ENCODE data around the gene CEPT1. TPM values are rescaled to one million over a fixed set of nuclear protein-coding genes. Genes with fewer than 3 reads are reported as not detected.

CEPT1 gene
- total and polyA plus RNA-seq, 2 of the 13 experiments (the other 11 are each of a cell fraction or from before 2014, with no cell fraction given) = 35.7 to 48.2 TPM

GRCh38 chr1:111218701-111219556, 78.9 kb downstream of the CEPT1 start:
- Histone ChIP-seq H3K9me3 (ENCODE audit: low read length) (no peaks in the 10 kb centered on the region), H3K36me3 (replicated peaks in 1 of 2; ENCODE audit: control insufficient read depth in 1 of 2, insufficient read depth in 2 of 2, low read length in 2 of 2) (no peaks in the 10 kb centered on the region), H3K27ac (ENCODE audit: extremely low read length, insufficient read depth, low read length) (no peak overlapping the region), H3K4me3 (replicated peaks in 1 of 3; ENCODE audit: insufficient read depth in 1 of 3, low read depth in 2 of 3, low read length in 3 of 3) (no peak overlapping the region), H3K27me3 (ENCODE audit: control insufficient read depth in 1 of 2, insufficient read depth in 2 of 2, low read length in 2 of 2) (no peaks in the 10 kb centered on the region; a peak in 1 of 5 replicates), H2AFZ (ENCODE audit: low read length) (no peak overlapping the region), H3K4me2 (ENCODE audit: low read depth, low read length) (no peak overlapping the region), H3K9ac (ENCODE audit: insufficient read depth, low read depth, low read length) (no peak overlapping the region), H4K20me1 (ENCODE audit: insufficient read depth, low read length) (no peaks in the 10 kb centered on the region), H3K4me1 (ENCODE audit: insufficient read depth, low read length) (peaks cover 51% of the 10 kb centered on the region), H3K79me2 (ENCODE audit: insufficient read depth, low read length) (no peaks in the 10 kb centered on the region)
- ChIA-PET POLR2A (no interaction called here), CTCF (ENCODE audit: low intra/inter-chr PET ratio, low total read pairs) (no interaction called here)
- TF ChIP-seq ZNF674 (CRISPR knock-in tag; IDR thresholded peaks at IDR 0.05; ENCODE audit: low read depth) (no peak), TMF1 (CRISPR knock-in tag; IDR thresholded peaks at IDR 0.05; ENCODE audit: low read depth) (no peak), ZMYM3 (CRISPR knock-in tag; IDR thresholded peaks at IDR 0.05) (no peak), CENPT (CRISPR knock-in tag; IDR thresholded peaks at IDR 0.05; ENCODE audit: low read depth) (no peak), UBTF (CRISPR knock-in tag; IDR thresholded peaks at IDR 0.05) (no peak)
- TF ChIP-seq, protein P1, sequence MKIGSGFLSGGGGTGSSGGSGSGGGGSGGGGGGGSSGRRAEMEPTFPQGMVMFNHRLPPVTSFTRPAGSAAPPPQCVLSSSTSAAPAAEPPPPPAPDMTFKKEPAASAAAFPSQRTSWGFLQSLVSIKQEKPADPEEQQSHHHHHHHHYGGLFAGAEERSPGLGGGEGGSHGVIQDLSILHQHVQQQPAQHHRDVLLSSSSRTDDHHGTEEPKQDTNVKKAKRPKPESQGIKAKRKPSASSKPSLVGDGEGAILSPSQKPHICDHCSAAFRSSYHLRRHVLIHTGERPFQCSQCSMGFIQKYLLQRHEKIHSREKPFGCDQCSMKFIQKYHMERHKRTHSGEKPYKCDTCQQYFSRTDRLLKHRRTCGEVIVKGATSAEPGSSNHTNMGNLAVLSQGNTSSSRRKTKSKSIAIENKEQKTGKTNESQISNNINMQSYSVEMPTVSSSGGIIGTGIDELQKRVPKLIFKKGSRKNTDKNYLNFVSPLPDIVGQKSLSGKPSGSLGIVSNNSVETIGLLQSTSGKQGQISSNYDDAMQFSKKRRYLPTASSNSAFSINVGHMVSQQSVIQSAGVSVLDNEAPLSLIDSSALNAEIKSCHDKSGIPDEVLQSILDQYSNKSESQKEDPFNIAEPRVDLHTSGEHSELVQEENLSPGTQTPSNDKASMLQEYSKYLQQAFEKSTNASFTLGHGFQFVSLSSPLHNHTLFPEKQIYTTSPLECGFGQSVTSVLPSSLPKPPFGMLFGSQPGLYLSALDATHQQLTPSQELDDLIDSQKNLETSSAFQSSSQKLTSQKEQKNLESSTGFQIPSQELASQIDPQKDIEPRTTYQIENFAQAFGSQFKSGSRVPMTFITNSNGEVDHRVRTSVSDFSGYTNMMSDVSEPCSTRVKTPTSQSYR (CRISPR knock-in tag; IDR thresholded peaks at IDR 0.05; ENCODE audit: borderline replicate concordance) = no peak
- BruUV-seq (replicated peaks) = no TSS peak
- ATAC-seq = no peak
- no peak for DNase-seq (ENCODE audit: low spot score)
- intact Hi-C loops (cut with micrococcal nuclease; ENCODE audit: unreplicated experiment) (no loop called here), in situ Hi-C loops (cut with HindIII; ENCODE audit: extremely low pct_ligation_motif_present, low pct_unique_long_range_greater_than_20kb) (no loop called here)
- FAIRE-seq = no peak
- 71% methylated on average over 8 of the region's 8 CpGs for WGBS (ENCODE audit: low lambda C conversion rate)

Data from HepG2 (cell line).